WTC11 (cell line): Measurements from ENCODE around the gene SEC23IP.

Experiments used
- CBFB ChIP-seq: sonication (generic); formaldehyde crosslinking; IDR thresholded peaks from 2 replicates; pipeline ENCODE4 v1.8.1; 2022; ENCODE audit warnings: mild to moderate bottlenecking, low read depth, missing genetic modification reagents
- CTCF ChIP-seq: fragments of 200-600 bp; IDR thresholded peaks from 2 replicates; pipeline ENCODE4 v1.8.0; 2022; ENCODE audit warnings: antibody characterized with exemption
- FOXK1 ChIP-seq: sonication (generic); formaldehyde crosslinking; IDR thresholded peaks from 2 replicates; pipeline ENCODE4 v1.8.0; 2022; ENCODE audit warnings: mild to moderate bottlenecking, moderate library complexity, missing genetic modification reagents
- NFYB ChIP-seq: sonication (generic); formaldehyde crosslinking; conservative IDR thresholded peaks from 2 replicates; pipeline ENCODE4 v1.8.0; 2022; ENCODE audit warnings: low read depth, missing genetic modification reagents
- NR2C2 ChIP-seq: sonication (generic); formaldehyde crosslinking; IDR thresholded peaks from 2 replicates; pipeline ENCODE4 v1.8.0; 2022; ENCODE audit warnings: mild to moderate bottlenecking, missing genetic modification reagents
- RELA ChIP-seq: sonication (generic); formaldehyde crosslinking; IDR thresholded peaks from 2 replicates; pipeline ENCODE4 v1.8.1; 2022; ENCODE audit warnings: missing genetic modification reagents, mild to moderate bottlenecking, borderline replicate concordance
- TF ChIP-seq, protein P1 (sequence below): sonication (generic); formaldehyde crosslinking; IDR thresholded peaks from 2 replicates; pipeline ENCODE4 v1.8.1; 2022; ENCODE audit warnings: low read depth, mild to moderate bottlenecking, moderate library complexity, missing genetic modification reagents, borderline replicate concordance

GRCh38 chr10:119970107-119970506 is 77.6 kb downstream of the SEC23IP start:
- TF ChIP-seq FOXK1 (CRISPR knock-in tag) (no peak), CBFB (CRISPR knock-in tag) (no peak), NFYB (CRISPR knock-in tag) (no peak), RELA (CRISPR knock-in tag) (no peak), CTCF (no peak), NR2C2 (CRISPR knock-in tag) (no peak)
- TF ChIP-seq, protein P1, sequence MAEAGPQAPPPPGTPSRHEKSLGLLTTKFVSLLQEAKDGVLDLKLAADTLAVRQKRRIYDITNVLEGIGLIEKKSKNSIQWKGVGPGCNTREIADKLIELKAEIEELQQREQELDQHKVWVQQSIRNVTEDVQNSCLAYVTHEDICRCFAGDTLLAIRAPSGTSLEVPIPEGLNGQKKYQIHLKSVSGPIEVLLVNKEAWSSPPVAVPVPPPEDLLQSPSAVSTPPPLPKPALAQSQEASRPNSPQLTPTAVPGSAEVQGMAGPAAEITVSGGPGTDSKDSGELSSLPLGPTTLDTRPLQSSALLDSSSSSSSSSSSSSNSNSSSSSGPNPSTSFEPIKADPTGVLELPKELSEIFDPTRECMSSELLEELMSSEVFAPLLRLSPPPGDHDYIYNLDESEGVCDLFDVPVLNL (CRISPR knock-in tag), result no peak
